Measurements from ENCODE around the gene RALBP1. TPM values are rescaled to one million over a fixed set of nuclear protein-coding genes. Genes with fewer than 3 reads are reported as not detected.

The RALBP1 gene
- total RNA-seq, 1 experiment from 2014 or later, result 66.2 TPM

DNA sequence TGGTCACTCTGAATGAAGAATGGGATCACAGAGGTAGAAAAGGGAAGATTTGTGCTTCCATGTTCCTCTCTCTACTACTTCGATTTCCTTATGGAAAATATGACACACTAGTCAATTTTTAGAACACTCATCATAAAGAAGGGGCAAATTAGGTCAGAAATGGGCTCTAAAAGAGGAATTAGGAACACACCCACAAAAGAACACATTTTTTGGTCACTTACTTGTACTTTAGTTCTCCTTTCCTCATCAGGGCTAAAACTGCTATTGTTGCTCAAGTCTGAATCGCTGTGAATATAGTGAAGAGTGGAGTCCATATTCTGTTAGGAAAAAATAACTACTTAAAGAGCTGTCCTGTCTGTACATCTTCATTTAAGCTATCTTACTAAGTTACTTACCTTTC, 86.4 kb downstream of the RALBP1 start:
- CTCF ChIA-PET, result interaction anchor here (1.2 kb wide), 1 partner anchor 14 kb away, joined by 4 read pairs; no protein-coding TSS in a partner anchor
- H2AFZ ChIP-seq (ENCODE audit: low read depth, low read length, poor library complexity, severe bottlenecking), result no peak overlapping the region
- no peak overlapping the region for H3K4me2 ChIP-seq (ENCODE audit: low read length)
- peaks cover 19 to 29% of the 10 kb centered on the region in 2 experiments for H3K36me3 ChIP-seq (ENCODE audit: control insufficient read depth in 1 of 2, insufficient read depth in 2 of 2, low read length in 2 of 2)
- H3K9me2 ChIP-seq (ENCODE audit: insufficient read depth), result no peaks in the 10 kb centered on the region
- RAD21 ChIA-PET (ENCODE audit: low non-redundant PET in 1 of 2, low total read pairs in 2 of 2, uncharacterized antibody in 2 of 2, unreplicated experiment in 2 of 2), result no interaction called here
- ATAC-seq (no peak), DNase-seq (ENCODE audit: low read depth, low spot score) (no peak)
- no peak overlapping the region for H3K27ac ChIP-seq (ENCODE audit: low read depth, low read length)
- H3K9me3 ChIP-seq (ENCODE audit: control insufficient read depth in 1 of 2, insufficient read depth in 1 of 2, low read depth in 1 of 2, low read length in 2 of 2), result no peaks in the 10 kb centered on the region
- POLR2A ChIA-PET, result no interaction called here
- BruUV-seq (replicated peaks), result no TSS peak
- H4K20me1 ChIP-seq (ENCODE audit: insufficient read depth), result no peaks in the 10 kb centered on the region
- H3K9ac ChIP-seq (ENCODE audit: low read length), result no peak overlapping the region
- H3K79me2 ChIP-seq (ENCODE audit: insufficient read depth, low read length), result no peaks in the 10 kb centered on the region
- intact Hi-C loops (cut with micrococcal nuclease), result no loop called here
- TF ChIP-seq CBX3 (IDR thresholded peaks at IDR 0.05; ENCODE audit: low read depth) (no peak), POLR2A (IDR thresholded peaks at IDR 0.05; ENCODE audit: borderline replicate concordance, extremely low read depth, insufficient read depth, insufficient read length) (no peak), TCF7L2 (IDR thresholded peaks at IDR 0.05; ENCODE audit: borderline replicate concordance, extremely low read depth, insufficient read depth, insufficient read length) (no peak), ZNF274 (IDR thresholded peaks at IDR 0.05; ENCODE audit: low read depth, low read length) (no peak), JUND (IDR thresholded peaks at IDR 0.05) (no peak), ELF1 (IDR thresholded peaks at IDR 0.05; ENCODE audit: borderline replicate concordance, low read depth) (no peak), FOSL1 (IDR thresholded peaks at IDR 0.05; ENCODE audit: low read depth) (no peak), POLR2AphosphoS5 (IDR thresholded peaks at IDR 0.05; ENCODE audit: low read depth, low read length) (no peak), EZH2phosphoT487 (IDR thresholded peaks at IDR 0.05; ENCODE audit: borderline replicate concordance) (no peak), CEBPB (IDR thresholded peaks at IDR 0.05; ENCODE audit: low read depth) (no peak), YY1 (IDR thresholded peaks at IDR 0.05; ENCODE audit: extremely low read depth, insufficient replicate concordance, low read depth, low read length) (no peak)
- TF ChIP-seq, protein P1, sequence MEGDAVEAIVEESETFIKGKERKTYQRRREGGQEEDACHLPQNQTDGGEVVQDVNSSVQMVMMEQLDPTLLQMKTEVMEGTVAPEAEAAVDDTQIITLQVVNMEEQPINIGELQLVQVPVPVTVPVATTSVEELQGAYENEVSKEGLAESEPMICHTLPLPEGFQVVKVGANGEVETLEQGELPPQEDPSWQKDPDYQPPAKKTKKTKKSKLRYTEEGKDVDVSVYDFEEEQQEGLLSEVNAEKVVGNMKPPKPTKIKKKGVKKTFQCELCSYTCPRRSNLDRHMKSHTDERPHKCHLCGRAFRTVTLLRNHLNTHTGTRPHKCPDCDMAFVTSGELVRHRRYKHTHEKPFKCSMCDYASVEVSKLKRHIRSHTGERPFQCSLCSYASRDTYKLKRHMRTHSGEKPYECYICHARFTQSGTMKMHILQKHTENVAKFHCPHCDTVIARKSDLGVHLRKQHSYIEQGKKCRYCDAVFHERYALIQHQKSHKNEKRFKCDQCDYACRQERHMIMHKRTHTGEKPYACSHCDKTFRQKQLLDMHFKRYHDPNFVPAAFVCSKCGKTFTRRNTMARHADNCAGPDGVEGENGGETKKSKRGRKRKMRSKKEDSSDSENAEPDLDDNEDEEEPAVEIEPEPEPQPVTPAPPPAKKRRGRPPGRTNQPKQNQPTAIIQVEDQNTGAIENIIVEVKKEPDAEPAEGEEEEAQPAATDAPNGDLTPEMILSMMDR (IDR thresholded peaks at IDR 0.05 in 2 of 3, conservative IDR thresholded peaks at IDR 0.05 in 1 of 3; ENCODE audit: borderline replicate concordance in 1 of 3, insufficient read depth in 1 of 3, low read depth in 2 of 3, low read length in 2 of 3), result no peak
- TF ChIP-seq, protein P2, sequence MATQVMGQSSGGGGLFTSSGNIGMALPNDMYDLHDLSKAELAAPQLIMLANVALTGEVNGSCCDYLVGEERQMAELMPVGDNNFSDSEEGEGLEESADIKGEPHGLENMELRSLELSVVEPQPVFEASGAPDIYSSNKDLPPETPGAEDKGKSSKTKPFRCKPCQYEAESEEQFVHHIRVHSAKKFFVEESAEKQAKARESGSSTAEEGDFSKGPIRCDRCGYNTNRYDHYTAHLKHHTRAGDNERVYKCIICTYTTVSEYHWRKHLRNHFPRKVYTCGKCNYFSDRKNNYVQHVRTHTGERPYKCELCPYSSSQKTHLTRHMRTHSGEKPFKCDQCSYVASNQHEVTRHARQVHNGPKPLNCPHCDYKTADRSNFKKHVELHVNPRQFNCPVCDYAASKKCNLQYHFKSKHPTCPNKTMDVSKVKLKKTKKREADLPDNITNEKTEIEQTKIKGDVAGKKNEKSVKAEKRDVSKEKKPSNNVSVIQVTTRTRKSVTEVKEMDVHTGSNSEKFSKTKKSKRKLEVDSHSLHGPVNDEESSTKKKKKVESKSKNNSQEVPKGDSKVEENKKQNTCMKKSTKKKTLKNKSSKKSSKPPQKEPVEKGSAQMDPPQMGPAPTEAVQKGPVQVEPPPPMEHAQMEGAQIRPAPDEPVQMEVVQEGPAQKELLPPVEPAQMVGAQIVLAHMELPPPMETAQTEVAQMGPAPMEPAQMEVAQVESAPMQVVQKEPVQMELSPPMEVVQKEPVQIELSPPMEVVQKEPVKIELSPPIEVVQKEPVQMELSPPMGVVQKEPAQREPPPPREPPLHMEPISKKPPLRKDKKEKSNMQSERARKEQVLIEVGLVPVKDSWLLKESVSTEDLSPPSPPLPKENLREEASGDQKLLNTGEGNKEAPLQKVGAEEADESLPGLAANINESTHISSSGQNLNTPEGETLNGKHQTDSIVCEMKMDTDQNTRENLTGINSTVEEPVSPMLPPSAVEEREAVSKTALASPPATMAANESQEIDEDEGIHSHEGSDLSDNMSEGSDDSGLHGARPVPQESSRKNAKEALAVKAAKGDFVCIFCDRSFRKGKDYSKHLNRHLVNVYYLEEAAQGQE (IDR thresholded peaks at IDR 0.05; ENCODE audit: low read depth), result no peak
- TF ChIP-seq, protein P3, sequence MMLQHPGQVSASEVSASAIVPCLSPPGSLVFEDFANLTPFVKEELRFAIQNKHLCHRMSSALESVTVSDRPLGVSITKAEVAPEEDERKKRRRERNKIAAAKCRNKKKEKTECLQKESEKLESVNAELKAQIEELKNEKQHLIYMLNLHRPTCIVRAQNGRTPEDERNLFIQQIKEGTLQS (IDR thresholded peaks at IDR 0.05), result no peak
- no peaks in the 10 kb centered on the region; a peak in 1 of 4 replicates for H3K4me1 ChIP-seq (ENCODE audit: control insufficient read depth in 1 of 2, insufficient read depth in 2 of 2, low read length in 2 of 2)
- H3K4me3 ChIP-seq (replicated peaks in 1 of 2; ENCODE audit: low read depth in 1 of 2, low read length in 2 of 2), result no peak overlapping the region
- no peaks in the 10 kb centered on the region for H3K27me3 ChIP-seq (ENCODE audit: insufficient read depth, low read length)
